ENCODE results near the gene NCOA5.

- TF ChIP-seq CTCF (IDR thresholded peaks at IDR 0.05), result no peak
- no peak for TF ChIP-seq POLR2A (IDR thresholded peaks at IDR 0.05)
Measured at GRCh38 chr20:46139266-46139889, 49.6 kb upstream of the NCOA5 start.

Data from body of pancreas (tissue), 4 donors.